Common myeloid progenitor, CD34-positive (primary cell): ENCODE measurements around the gene CD302.
A peak's percentile ranks its signal among the peaks of the same experiment; 100 is the strongest.

Source experiments
- CTCF ChIA-PET: fragments of 350-600 bp; sonication (Branson Sonifier 250); formaldehyde crosslinking; loops from one replicate; lab custom pipeline; 2021; ENCODE audit warnings: antibody characterized with exemption; lab: Charles Lee
- POLR2A ChIA-PET: fragments of 350-600 bp; sonication (Branson Sonifier 250); formaldehyde crosslinking; loops from one replicate; lab custom pipeline; 2021; ENCODE audit warnings: antibody characterized with exemption; lab: Charles Lee
- DNase-seq, 3 donors: peaks; one replicate each; pipeline versions ENCODE4 v3.0.0 to v3.0.0-alpha.2; 2013
- H3K27ac ChIP-seq, 2 experiments: 1 replicate in 1 of 2; 2 replicates in 1 of 2; pipeline ENCODE4 v1.7.0; 2013; ENCODE audit warnings: inconsistent platforms in 2 of 2, low read length in 2 of 2, mild to moderate bottlenecking in 2 of 2, low read depth in 1 of 2, moderate library complexity in 1 of 2; ENCODE audit not compliant: severe bottlenecking in 2 of 2, insufficient read depth in 1 of 2, poor library complexity in 1 of 2
- H3K27me3 ChIP-seq, 5 experiments: replicated peaks in 2 of 5; 1 replicate in 3 of 5; 2 replicates in 2 of 5; pipeline versions ENCODE4 v1.6.1 to v1.7.0; 2013; ENCODE audit warnings: low read length in 4 of 5, mild to moderate bottlenecking in 2 of 5, moderate library complexity in 2 of 5, inconsistent platforms in 1 of 5; ENCODE audit not compliant: insufficient read depth in 5 of 5, control insufficient read depth in 4 of 5
- H3K36me3 ChIP-seq, 4 experiments: 1 replicate in 2 of 4; 2 replicates in 2 of 4; pipeline versions ENCODE4 v1.6.1 to v1.7.0; 2013; ENCODE audit warnings: low read length in 3 of 4, control low read depth in 1 of 4, mild to moderate bottlenecking in 1 of 4; ENCODE audit not compliant: control insufficient read depth in 4 of 4, insufficient read depth in 4 of 4
- H3K4me1 ChIP-seq, 4 experiments: 1 replicate in 3 of 4; 2 replicates in 1 of 4; pipeline versions ENCODE4 v1.6.1 to v1.7.1; 2013; ENCODE audit warnings: low read length in 3 of 4, mild to moderate bottlenecking in 3 of 4, control low read depth in 1 of 4, inconsistent platforms in 1 of 4, moderate library complexity in 1 of 4; ENCODE audit not compliant: control insufficient read depth in 4 of 4, insufficient read depth in 4 of 4; ENCODE audit errors: control extremely low read depth in 1 of 4
- H3K4me3 ChIP-seq, 7 experiments: 1 replicate in 4 of 7; 2 replicates in 3 of 7; pipeline versions ENCODE4 v1.5.1 to v1.7.0; 2013; ENCODE audit warnings: mild to moderate bottlenecking in 7 of 7, low read length in 6 of 7, moderate library complexity in 6 of 7, inconsistent platforms in 2 of 7, low read depth in 2 of 7, control low read depth in 1 of 7; ENCODE audit not compliant: insufficient read depth in 4 of 7, control insufficient read depth in 1 of 7; ENCODE audit errors: extremely low read depth in 1 of 7
- H3K9me3 ChIP-seq, 5 experiments: 1 replicate in 4 of 5; 2 replicates in 1 of 5; pipeline versions ENCODE4 v1.6.1 to v1.7.1; 2013; ENCODE audit warnings: low read length in 4 of 5, mild to moderate bottlenecking in 2 of 5, inconsistent platforms in 1 of 5, low read depth in 1 of 5, moderate library complexity in 1 of 5; ENCODE audit not compliant: control insufficient read depth in 4 of 5, insufficient read depth in 2 of 5; ENCODE audit errors: control extremely low read depth in 1 of 5
- WGBS: methylation state at CpG from one replicate; pipeline ENCODE4 v1.1.5; 2013; ENCODE audit not compliant: insufficient coverage; 5-methylcytosine and 5-hydroxymethylcytosine counted together

CD302 gene

GRCh38 chr2:159807183-159808031 lies 9.4 kb upstream of the CD302 start:
- CTCF ChIA-PET = interaction anchor here (1.0 to 2.5 kb wide), 11 partner anchors 10 to 250 kb away, joined by 3 to 11 read pairs (median 4); no protein-coding TSS in a partner anchor
- Histone ChIP-seq H3K4me1 (peaks cover 4 to 5% (median 4%) of the 10 kb centered on the region in 4 experiments), H3K4me3 (no peak overlapping the region), H3K36me3 (peaks cover 3 to 11% (median 5%) of the 10 kb centered on the region in 4 experiments), H3K27ac (no peak overlapping the region), H3K9me3 (no peaks in the 10 kb centered on the region), H3K27me3 (no peaks in the 10 kb centered on the region)
- 89% methylated on average over 1 of the region's 4 CpGs for WGBS
- POLR2A ChIA-PET = no interaction called here
- peak; percentile 70 to 77 (median 77) for DNase-seq

- ChIA-PET CTCF (interaction anchor here (1.1 to 2.5 kb wide), 5 partner anchors 8 to 251 kb away, joined by 3 to 11 read pairs (median 3); no protein-coding TSS in a partner anchor), POLR2A (no interaction called here)
- no peak overlapping the region for H3K27ac ChIP-seq
- H3K4me1 ChIP-seq = peaks cover 14 to 27% (median 17%) of the 10 kb centered on the region in 4 experiments
- no peaks in the 10 kb centered on the region for H3K9me3 ChIP-seq
- H3K36me3 ChIP-seq = peaks cover 3 to 11% (median 5%) of the 10 kb centered on the region in 4 experiments
- 67% methylated on average over 1 of the region's 4 CpGs for WGBS
- no peak for DNase-seq
- H3K27me3 ChIP-seq = no peaks in the 10 kb centered on the region
- H3K4me3 ChIP-seq = no peak overlapping the region
Measured at GRCh38 chr2:159804941-159805340, 6.9 kb upstream of the CD302 start.

- CTCF ChIA-PET = interaction anchor here (1.4 kb wide), 1 partner anchor 19 kb away, joined by 3 read pairs; no protein-coding TSS in a partner anchor
- no peak for DNase-seq
- H3K27me3 ChIP-seq = no peaks in the 10 kb centered on the region
- no peaks in the 10 kb centered on the region for H3K9me3 ChIP-seq
- H3K36me3 ChIP-seq = peaks cover 2 to 9% (median 4%) of the 10 kb centered on the region in 4 experiments
- POLR2A ChIA-PET = no interaction called here
- no peak overlapping the region for H3K27ac ChIP-seq
- no peak overlapping the region for H3K4me3 ChIP-seq
- H3K4me1 ChIP-seq = peaks cover 16 to 32% (median 23%) of the 10 kb centered on the region in 4 experiments
- no CpG with 5 or more reads among the region's 2 CpGs for WGBS
Measured at GRCh38 chr2:159803235-159803962, 5.4 kb upstream of the CD302 start.

GRCh38 chr2:159802673-159803072 lies 4.7 kb upstream of the CD302 start:
- CTCF ChIA-PET = interaction anchor here (0.7 to 1.2 kb wide), 3 partner anchors 47 to 1892 kb away, joined by 3 to 5 read pairs (median 3); no protein-coding TSS in a partner anchor
- POLR2A ChIA-PET = no interaction called here
- no peaks in the 10 kb centered on the region for H3K27me3 ChIP-seq
- 97% methylated on average over 5 of the region's 5 CpGs for WGBS
- H3K9me3 ChIP-seq = no peaks in the 10 kb centered on the region
- DNase-seq = no peak
- peaks cover 18 to 32% (median 24%) of the 10 kb centered on the region in 4 experiments for H3K4me1 ChIP-seq
- no peak overlapping the region for H3K27ac ChIP-seq
- H3K4me3 ChIP-seq = no peak overlapping the region
- H3K36me3 ChIP-seq = peaks cover 0 to 6% (median under 1%) of the 10 kb centered on the region in 4 experiments

GRCh38 chr2:159799833-159800232 lies 1.8 kb upstream of the CD302 start:
- no CpG with 5 or more reads among the region's 1 CpG for WGBS
- POLR2A ChIA-PET = no interaction called here
- Histone ChIP-seq H3K9me3 (no peaks in the 10 kb centered on the region), H3K27me3 (no peaks in the 10 kb centered on the region), H3K36me3 (no peaks in the 10 kb centered on the region), H3K4me1 (peaks cover 36 to 55% (median 44%) of the 10 kb centered on the region in 4 experiments), H3K27ac (no peak overlapping the region), H3K4me3 (no peak overlapping the region)
- CTCF ChIA-PET = interaction anchor here (0.9 to 2.9 kb wide), 2 partner anchors 9 to 11 kb away, joined by 3 to 11 read pairs; no protein-coding TSS in a partner anchor
- DNase-seq = no peak

- Histone ChIP-seq H3K9me3 (no peaks in the 10 kb centered on the region), H3K4me1 (peaks cover 37 to 59% (median 44%) of the 10 kb centered on the region in 4 experiments), H3K36me3 (no peaks in the 10 kb centered on the region), H3K27ac (peak overlapping the region; percentile 50 to 83), H3K27me3 (no peaks in the 10 kb centered on the region), H3K4me3 (peak overlapping the region in 6 of 7 experiments; percentile 81 to 95 (median 90))
- POLR2A ChIA-PET = interaction anchor here (0.5 kb wide), 1 partner anchor 11 kb away, joined by 4 read pairs; no protein-coding TSS in a partner anchor
- CTCF ChIA-PET = interaction anchor here (2.9 kb wide), 1 partner anchor 11 kb away, joined by 11 read pairs; no protein-coding TSS in a partner anchor
- 2% methylated on average over 7 of the region's 9 CpGs for WGBS
- no peak for DNase-seq
Measured at GRCh38 chr2:159798376-159798725, 343 bp upstream of the CD302 start.
